A673 (cell line): Measurements from ENCODE around the gene C1orf74.

Experiments
- CTCF ChIP-seq: fragments of 300-800, 200-600 bp; sonication (generic); conservative IDR thresholded peaks from 2 replicates; pipeline ENCODE4 v1.5.1; 2017; ENCODE audit warnings: low read depth, mild to moderate bottlenecking, antibody characterized with exemption, low read length, moderate library complexity, mixed read lengths
- EZH2 ChIP-seq: fragments of 200-600 bp; sonication (generic); IDR thresholded peaks from 2 replicates; pipeline ENCODE4 v1.6.1; 2017; ENCODE audit warnings: borderline replicate concordance, low read depth, mild to moderate bottlenecking, mixed read lengths, antibody characterized with exemption, low read length; ENCODE audit not compliant: poor library complexity, severe bottlenecking

DNA sequence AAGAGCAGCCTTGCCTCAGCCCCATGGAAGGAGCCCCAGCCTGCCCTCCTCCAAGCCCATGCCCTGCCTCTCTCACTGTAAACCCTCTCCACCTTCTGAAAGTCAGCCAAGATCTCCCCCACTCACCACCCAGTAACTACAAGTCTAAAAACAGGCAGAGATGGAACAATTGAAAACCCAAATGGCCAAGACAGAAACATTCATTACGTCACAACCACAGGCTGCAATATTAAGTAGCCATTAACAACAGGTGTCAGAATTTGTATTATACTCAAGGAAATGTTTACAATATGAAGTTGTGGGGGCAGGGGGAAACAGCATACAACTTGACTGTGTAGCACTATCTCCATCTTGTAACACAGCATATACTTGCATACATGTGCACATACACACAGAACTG, 19.2 kb upstream of the C1orf74 start:
- TF ChIP-seq EZH2 (no peak), CTCF (no peak)
